GM10266 (cell line): ENCODE results near the gene CCDC175.

Source experiments
- DNase-seq: peaks from one replicate; pipeline ENCODE4 v3.0.0; 2012; ENCODE audit errors: extremely low spot score
- TF ChIP-seq, protein P1 (sequence below): IDR thresholded peaks from 2 replicates; pipeline ENCODE4 v1.5.1; 2012; ENCODE audit warnings: mild to moderate bottlenecking, low read depth; ENCODE audit not compliant: control insufficient read depth, insufficient read depth; ENCODE audit errors: missing control alignments

CCDC175 gene

GRCh38 chr14:59503256-59503655 is 73.4 kb downstream of the CCDC175 start:
- TF ChIP-seq, protein P1, sequence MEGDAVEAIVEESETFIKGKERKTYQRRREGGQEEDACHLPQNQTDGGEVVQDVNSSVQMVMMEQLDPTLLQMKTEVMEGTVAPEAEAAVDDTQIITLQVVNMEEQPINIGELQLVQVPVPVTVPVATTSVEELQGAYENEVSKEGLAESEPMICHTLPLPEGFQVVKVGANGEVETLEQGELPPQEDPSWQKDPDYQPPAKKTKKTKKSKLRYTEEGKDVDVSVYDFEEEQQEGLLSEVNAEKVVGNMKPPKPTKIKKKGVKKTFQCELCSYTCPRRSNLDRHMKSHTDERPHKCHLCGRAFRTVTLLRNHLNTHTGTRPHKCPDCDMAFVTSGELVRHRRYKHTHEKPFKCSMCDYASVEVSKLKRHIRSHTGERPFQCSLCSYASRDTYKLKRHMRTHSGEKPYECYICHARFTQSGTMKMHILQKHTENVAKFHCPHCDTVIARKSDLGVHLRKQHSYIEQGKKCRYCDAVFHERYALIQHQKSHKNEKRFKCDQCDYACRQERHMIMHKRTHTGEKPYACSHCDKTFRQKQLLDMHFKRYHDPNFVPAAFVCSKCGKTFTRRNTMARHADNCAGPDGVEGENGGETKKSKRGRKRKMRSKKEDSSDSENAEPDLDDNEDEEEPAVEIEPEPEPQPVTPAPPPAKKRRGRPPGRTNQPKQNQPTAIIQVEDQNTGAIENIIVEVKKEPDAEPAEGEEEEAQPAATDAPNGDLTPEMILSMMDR: no peak
- DNase-seq: no peak

- no peak for DNase-seq
- TF ChIP-seq, protein P1: no peak
Measured at GRCh38 chr14:59500732-59501131, 75.9 kb downstream of the CCDC175 start.

DNA sequence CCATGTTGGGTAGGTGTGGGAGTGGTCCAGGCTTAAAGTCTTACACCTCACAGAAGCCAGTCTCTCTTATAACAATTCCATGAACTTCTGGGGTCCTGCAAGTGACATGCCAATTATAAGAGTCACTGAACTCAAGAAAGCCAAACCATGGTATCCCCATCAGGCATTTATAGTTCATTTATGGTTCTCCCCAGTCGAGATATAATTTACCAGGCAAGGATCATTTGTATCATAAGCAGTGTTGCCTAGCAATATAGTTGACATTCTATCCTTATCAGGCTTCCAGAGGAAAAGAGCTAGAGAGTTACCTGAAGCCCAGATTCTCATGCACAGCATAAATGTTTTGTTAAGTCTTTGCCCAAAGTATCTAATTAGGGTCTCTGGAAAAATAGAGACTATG is 84.2 kb downstream of the CCDC175 start:
- TF ChIP-seq, protein P1: no peak
- no peak for DNase-seq

DNA sequence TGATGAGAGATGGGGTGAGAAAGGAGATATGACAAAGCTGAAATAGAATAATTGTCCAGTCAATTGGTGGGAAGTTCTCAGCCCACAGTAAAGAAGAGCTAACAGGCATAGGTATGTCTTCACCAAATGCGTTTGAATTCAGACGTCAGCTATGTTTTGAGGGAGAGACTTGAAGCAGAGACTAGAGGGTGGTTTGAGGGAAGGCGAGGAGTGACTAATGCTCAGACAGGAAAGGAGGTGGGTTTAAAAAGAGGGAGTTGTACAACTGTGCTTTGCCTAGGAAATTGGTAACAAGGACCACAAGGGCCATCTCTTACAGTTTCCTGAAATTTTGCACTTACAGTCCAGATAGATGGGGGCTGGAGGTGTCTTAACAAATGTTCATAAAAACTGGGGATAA is 85.9 kb downstream of the CCDC175 start:
- no peak for DNase-seq
- TF ChIP-seq, protein P1: no peak

DNA sequence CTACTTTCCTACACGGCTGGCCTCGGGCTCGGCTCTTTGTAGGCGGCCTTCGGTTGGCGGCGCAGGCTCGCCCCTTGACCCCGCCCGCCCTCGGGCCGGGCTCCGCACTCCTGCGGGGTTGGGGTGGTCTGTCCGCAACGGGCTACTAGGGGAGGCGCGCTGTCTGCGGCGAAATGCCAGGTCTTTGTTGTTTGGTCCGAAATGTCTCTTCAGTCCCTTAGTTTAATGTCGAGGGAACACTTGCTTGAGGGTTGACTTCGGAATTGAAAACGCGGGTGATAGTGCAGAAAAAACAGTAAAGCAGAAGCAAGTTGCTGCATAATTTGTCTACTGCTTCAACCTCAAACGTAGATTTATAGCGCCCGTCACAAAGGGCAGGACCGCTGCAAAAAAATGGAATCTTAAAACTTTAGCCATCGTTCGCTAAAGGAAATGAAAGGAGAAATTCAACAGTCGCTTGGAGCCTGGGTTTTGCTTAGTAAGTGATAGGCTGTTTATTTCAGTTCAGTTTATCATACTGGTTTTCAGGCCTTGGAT is 91.9 kb downstream of the CCDC175 start:
- TF ChIP-seq, protein P1: no peak
- DNase-seq: no peak

DNA sequence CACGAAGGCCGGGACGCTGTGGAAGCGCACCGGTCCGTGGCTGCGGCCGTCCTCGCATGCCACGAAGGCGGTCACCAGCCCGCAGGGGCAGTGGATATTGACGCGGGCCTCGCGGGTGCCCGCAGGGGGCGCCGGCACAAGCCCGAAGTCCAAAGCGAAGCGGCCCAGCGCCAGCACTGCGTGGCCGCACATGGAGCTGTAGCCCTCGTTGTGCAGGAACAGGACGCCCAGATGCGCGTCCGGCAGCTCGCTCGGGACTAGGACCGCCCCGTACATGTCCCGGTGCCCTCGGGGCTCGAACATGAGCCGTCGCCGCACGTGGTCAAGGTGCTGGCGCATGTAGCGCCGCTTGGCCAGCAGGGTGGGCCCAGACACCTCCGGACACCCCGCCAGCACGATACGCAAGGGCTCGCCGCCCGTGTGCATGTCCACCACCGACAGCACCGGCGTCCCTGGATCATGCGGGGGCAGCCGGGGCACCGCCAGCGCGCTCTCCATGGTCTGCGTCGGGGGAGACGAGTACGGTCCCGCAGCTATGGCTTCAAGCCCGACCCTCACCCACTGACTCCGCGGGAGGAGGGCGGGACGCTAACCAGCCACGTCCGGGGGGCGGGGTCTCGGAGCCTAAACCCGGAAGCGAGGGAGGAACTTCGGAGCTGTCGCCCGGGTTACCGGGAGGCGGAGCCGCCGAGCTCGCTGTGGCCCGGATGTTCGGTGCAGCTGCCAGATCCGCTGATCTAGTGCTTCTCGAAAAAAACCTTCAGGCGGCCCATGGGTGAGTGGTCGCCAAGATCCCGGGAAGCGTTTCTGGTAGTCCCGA is 92.6 kb downstream of the CCDC175 start, which contains the start of the genes JKAMP and L3HYPDH:
TSS of gene JKAMP (plus strand) at position 699 of the 820 bp plus-strand sequence. CDS start at position 772, 73 bp downstream.
TSS of gene L3HYPDH (minus strand) at position 590 of the 820 bp plus-strand sequence. CDS start at position 498, 92 bp downstream.
- TF ChIP-seq, protein P1: peak; percentile 70
- DNase-seq: peak; percentile 94

GRCh38 chr14:59483363-59483762 is 93.2 kb downstream of the CCDC175 start:
- no peak for DNase-seq

More at GRCh38 chr14:59483363-59483762, 93.2 kb downstream of the CCDC175 start:
- TF ChIP-seq, protein P1: no peak
